OCI-LY3 (cell line): Measurements from ENCODE around the gene CTSD.

ENCODE experiments used
- H2AFZ ChIP-seq: fragments of 200-600, 300-600 bp; shearing (Covaris generic); 2 replicates; pipeline ENCODE4 v1.6.0; 2014; ENCODE audit warnings: antibody characterized with exemption, low read depth, low read length
- H3K27ac ChIP-seq: fragments of 200-600, 300-600 bp; sonication (generic); 2 replicates; pipeline ENCODE4 v1.5.1; 2014; ENCODE audit warnings: mild to moderate bottlenecking, low read length, moderate library complexity, mixed read lengths
- H3K27me3 ChIP-seq: fragments of 200-600, 300-600 bp; sonication (generic); 2 replicates; pipeline ENCODE4 v1.6.1; 2014; ENCODE audit warnings: low read depth, low read length, mixed read lengths
- H3K36me3 ChIP-seq: fragments of 200-600, 300-600 bp; sonication (generic); replicated peaks from 2 replicates; pipeline ENCODE3; 2014; ENCODE audit warnings: low read depth, low read length, mixed read lengths
- H3K4me1 ChIP-seq: fragments of 300-600, 200-600 bp; sonication (generic); 2 replicates; pipeline ENCODE4 v1.6.1; 2014; ENCODE audit warnings: low read length, mixed read lengths
- H3K4me2 ChIP-seq: fragments of 200-600, 300-600 bp; sonication (generic); 2 replicates; pipeline ENCODE4 v1.6.1; 2014; ENCODE audit warnings: low read length, mixed read lengths
- H3K4me3 ChIP-seq: fragments of 300-600, 200-600 bp; sonication (generic); 2 replicates; pipeline ENCODE4 v1.5.1; 2014; ENCODE audit warnings: antibody characterized with exemption, mild to moderate bottlenecking, low read length, moderate library complexity
- H3K79me2 ChIP-seq: fragments of 300-600, 200-600 bp; shearing (Covaris generic); 2 replicates; pipeline ENCODE4 v1.6.1; 2014; ENCODE audit warnings: mild to moderate bottlenecking, low read length, mixed read lengths
- H3K9ac ChIP-seq: fragments of 300-600, 200-600 bp; shearing (Covaris generic); 2 replicates; pipeline ENCODE4 v1.6.0; 2014; ENCODE audit warnings: mild to moderate bottlenecking, low read length, moderate library complexity
- H3K9me3 ChIP-seq: fragments of 200-600, 300-600 bp; shearing (Covaris generic); 2 replicates; pipeline ENCODE4 v1.6.1; 2014; ENCODE audit warnings: low read length, mixed read lengths; ENCODE audit not compliant: insufficient read depth
- H4K20me1 ChIP-seq: fragments of 200-600, 300-600 bp; sonication (generic); 2 replicates; pipeline ENCODE4 v1.6.1; 2016; ENCODE audit warnings: low read length, mixed read lengths; ENCODE audit not compliant: insufficient read depth
- CTCF ChIP-seq: fragments of 200-600, 300-600 bp; sonication (generic); IDR thresholded peaks from 2 replicates; pipeline ENCODE4 v1.5.1; 2014; ENCODE audit warnings: antibody characterized with exemption, low read length, low read depth
- EZH2phosphoT487 ChIP-seq: fragments of 200-600 bp; shearing (Covaris generic); IDR thresholded peaks from 2 replicates; pipeline ENCODE4 v1.6.1; 2018; ENCODE audit warnings: antibody characterized with exemption, mixed run types, low read depth

CTSD gene

DNA sequence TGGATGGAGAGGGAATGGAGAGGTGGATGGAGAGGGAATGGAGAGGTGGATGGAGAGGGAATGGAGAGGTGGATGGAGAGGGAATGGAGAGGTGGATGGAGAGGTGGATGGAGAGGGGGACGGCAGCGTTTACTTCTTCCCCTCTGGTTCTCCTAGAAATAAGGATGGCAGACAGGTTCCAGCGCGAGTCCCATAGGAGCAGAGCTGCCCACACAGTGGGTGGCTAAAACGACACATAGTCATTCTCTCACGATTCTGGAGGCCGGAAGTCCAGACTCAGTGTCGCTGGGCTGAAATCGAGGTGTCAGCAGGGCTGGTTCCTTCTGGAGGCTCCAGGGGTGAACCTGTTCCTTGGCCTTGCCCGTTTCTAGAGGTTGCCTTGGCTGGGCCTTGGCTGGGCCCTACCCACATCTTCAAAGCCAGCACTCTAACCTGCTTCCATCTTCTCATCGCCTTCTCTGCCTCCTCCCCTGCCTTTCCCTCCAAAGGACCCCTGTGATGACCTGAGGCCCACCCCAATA is 12.7 kb upstream of the CTSD start:
- no peaks in the 10 kb centered on the region for H3K36me3 ChIP-seq
- no peaks in the 10 kb centered on the region for H3K9me3 ChIP-seq
- TF ChIP-seq EZH2phosphoT487 (no peak), CTCF (no peak)
- no peak overlapping the region for H3K9ac ChIP-seq
- no peaks in the 10 kb centered on the region for H4K20me1 ChIP-seq
- H3K4me3 ChIP-seq, result no peak overlapping the region
- H3K27me3 ChIP-seq, result peaks cover 15% of the 10 kb centered on the region; the same call in 1 of the 2 replicates
- H3K4me2 ChIP-seq, result no peak overlapping the region
- no peak overlapping the region for H2AFZ ChIP-seq
- no peaks in the 10 kb centered on the region for H3K79me2 ChIP-seq
- peaks cover 6% of the 10 kb centered on the region; the same call in 1 of the 2 replicates for H3K4me1 ChIP-seq
- no peak overlapping the region for H3K27ac ChIP-seq

GRCh38 chr11:1774886-1775285 is 11.2 kb upstream of the CTSD start:
- Histone ChIP-seq H3K4me3 (no peak overlapping the region), H3K36me3 (no peaks in the 10 kb centered on the region), H3K4me2 (no peak overlapping the region), H4K20me1 (no peaks in the 10 kb centered on the region), H3K79me2 (no peaks in the 10 kb centered on the region), H2AFZ (no peak overlapping the region), H3K27me3 (peaks cover 19% of the 10 kb centered on the region; the same call in 1 of the 2 replicates), H3K9ac (no peak overlapping the region), H3K9me3 (no peaks in the 10 kb centered on the region), H3K4me1 (peaks cover 6% of the 10 kb centered on the region; the same call in 1 of the 2 replicates), H3K27ac (no peak overlapping the region)
- TF ChIP-seq EZH2phosphoT487, result no peak
- no peak for TF ChIP-seq CTCF

DNA sequence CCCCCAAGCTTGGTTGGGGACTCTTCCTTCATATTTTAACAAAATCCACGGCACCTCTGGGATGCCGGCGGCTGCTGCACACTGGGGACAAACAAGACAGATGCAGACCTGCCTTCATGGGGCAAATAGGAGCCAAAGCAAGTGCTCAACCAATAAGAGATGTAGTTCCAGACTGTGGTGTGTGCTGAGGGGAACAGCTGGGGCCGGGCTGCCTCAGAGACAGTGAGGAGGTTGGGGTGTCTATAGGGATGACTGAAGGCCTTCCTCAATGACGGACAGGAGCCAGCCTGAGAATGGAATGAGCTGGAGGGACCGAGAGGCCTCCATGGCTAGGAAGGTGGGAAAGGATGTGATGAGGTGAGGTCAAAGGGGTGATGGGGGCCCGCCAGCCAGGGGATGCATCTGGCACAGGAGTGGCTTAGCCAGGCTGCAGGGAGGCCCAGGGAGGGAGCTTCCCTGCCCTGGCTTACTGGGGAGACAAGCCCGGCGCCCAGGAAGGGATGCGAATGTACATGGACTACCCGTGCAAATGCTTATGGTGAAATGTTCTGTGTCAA is 10.3 kb upstream of the CTSD start:
- Histone ChIP-seq H3K4me2 (no peak overlapping the region), H3K27me3 (peaks cover 19% of the 10 kb centered on the region; the same call in 1 of the 2 replicates), H3K9me3 (no peaks in the 10 kb centered on the region), H3K36me3 (no peaks in the 10 kb centered on the region), H3K4me3 (no peak overlapping the region), H3K4me1 (peaks cover 6% of the 10 kb centered on the region; the same call in 1 of the 2 replicates), H2AFZ (no peak overlapping the region), H4K20me1 (no peaks in the 10 kb centered on the region), H3K9ac (no peak overlapping the region), H3K79me2 (no peaks in the 10 kb centered on the region), H3K27ac (no peak overlapping the region)
- TF ChIP-seq EZH2phosphoT487, result no peak
- TF ChIP-seq CTCF, result no peak

- H3K4me1 ChIP-seq, result peaks cover 9% of the 10 kb centered on the region
- no peak overlapping the region for H3K4me3 ChIP-seq
- no peak overlapping the region for H3K27ac ChIP-seq
- H3K27me3 ChIP-seq, result peaks cover 19% of the 10 kb centered on the region; the same call in 1 of the 2 replicates
- no peaks in the 10 kb centered on the region for H4K20me1 ChIP-seq
- H3K9me3 ChIP-seq, result no peaks in the 10 kb centered on the region
- no peaks in the 10 kb centered on the region for H3K36me3 ChIP-seq
- no peak overlapping the region for H3K4me2 ChIP-seq
- H3K9ac ChIP-seq, result no peak overlapping the region
- no peaks in the 10 kb centered on the region for H3K79me2 ChIP-seq
- TF ChIP-seq EZH2phosphoT487 (no peak), CTCF (no peak)
- no peak overlapping the region for H2AFZ ChIP-seq
Measured at GRCh38 chr11:1773131-1773993, 9.6 kb upstream of the CTSD start.
